GM18520 (cell line): ENCODE results near the gene TOX2.
A peak's percentile ranks its signal among the peaks of the same experiment; 100 is the strongest.

ENCODE experiments used
- ATAC-seq: cut with Tn5 transposase; IDR thresholded peaks from one replicate; pipeline ENCODE4 v1.9.1; 2021; ENCODE audit not compliant: unreplicated experiment

TOX2 gene

GRCh38 chr20:43955750-43956191 is 41.1 kb downstream of the TOX2 start:
- no peak for ATAC-seq

GRCh38 chr20:43957392-43957791 is 42.7 kb downstream of the TOX2 start:
- no peak for ATAC-seq

GRCh38 chr20:43958626-43959025 is 44.0 kb downstream of the TOX2 start:
- no peak for ATAC-seq

- ATAC-seq = peak; percentile 39
Measured at GRCh38 chr20:43959079-43959919, 44.6 kb downstream of the TOX2 start.

GRCh38 chr20:43959920-43960227 is 45.2 kb downstream of the TOX2 start:
- ATAC-seq = no peak

- ATAC-seq = no peak
Measured at GRCh38 chr20:43960231-43960630, 45.6 kb downstream of the TOX2 start.

- ATAC-seq = no peak
Measured at GRCh38 chr20:43961116-43961515, 46.5 kb downstream of the TOX2 start.

GRCh38 chr20:43961541-43962471 is 47.2 kb downstream of the TOX2 start:
- no peak for ATAC-seq

- no peak for ATAC-seq
Measured at GRCh38 chr20:43962530-43962929, 47.9 kb downstream of the TOX2 start.

- ATAC-seq = no peak
Measured at GRCh38 chr20:43963233-43963632, 48.6 kb downstream of the TOX2 start.

- no peak for ATAC-seq
Measured at GRCh38 chr20:43963872-43964791, 49.5 kb downstream of the TOX2 start.

GRCh38 chr20:43968341-43969000 is 53.8 kb downstream of the TOX2 start:
- ATAC-seq = no peak

GRCh38 chr20:43969028-43969447 is 54.4 kb downstream of the TOX2 start:
- no peak for ATAC-seq

- no peak for ATAC-seq
Measured at GRCh38 chr20:43969501-43970182, 55.0 kb downstream of the TOX2 start.

- no peak for ATAC-seq
Measured at GRCh38 chr20:43971267-43971666, 56.6 kb downstream of the TOX2 start.

GRCh38 chr20:43972051-43972450 is 57.4 kb downstream of the TOX2 start:
- ATAC-seq = no peak

GRCh38 chr20:43972692-43973091 is 58.0 kb downstream of the TOX2 start:
- no peak for ATAC-seq

- no peak for ATAC-seq
Measured at GRCh38 chr20:43973231-43973630, 58.6 kb downstream of the TOX2 start.

GRCh38 chr20:43973671-43974450 is 59.2 kb downstream of the TOX2 start:
- ATAC-seq = no peak
